ENCODE data around the gene CSNK1D. TPM values are rescaled to one million over a fixed set of nuclear protein-coding genes. Genes with fewer than 3 reads are reported as not detected.

CSNK1D gene
- polyA plus RNA-seq, 1 donor from 2014 or later: 29.9 TPM

DNA sequence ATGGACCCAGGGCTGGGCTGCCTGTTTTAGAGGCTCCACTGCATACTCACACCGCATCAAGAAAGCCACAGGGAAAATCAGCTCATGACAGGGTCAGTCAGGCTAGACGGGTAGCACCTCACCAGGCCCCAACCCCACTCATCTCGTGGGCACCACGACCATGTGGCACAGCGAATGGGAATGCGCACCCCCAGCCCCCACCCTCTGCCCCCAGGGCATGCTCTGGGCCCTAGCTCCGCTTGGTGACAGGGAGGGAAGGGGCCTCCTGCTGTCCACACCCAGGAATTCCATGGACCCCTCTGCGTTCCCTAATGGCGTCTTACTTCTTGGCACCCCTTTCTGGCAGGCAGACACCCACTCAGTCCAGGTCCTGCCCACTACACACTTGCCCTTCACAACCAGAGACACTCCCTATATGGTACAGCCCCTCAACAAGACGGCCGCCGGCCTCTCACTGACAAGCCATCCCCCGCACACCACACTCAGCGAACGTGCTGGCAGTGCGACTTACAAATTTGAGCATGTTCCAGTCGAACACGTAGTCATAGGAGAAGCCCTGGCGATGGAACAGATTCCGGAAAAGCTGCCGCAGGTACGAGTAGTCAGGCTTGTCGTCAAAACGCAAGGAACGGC is 22.5 kb downstream of the CSNK1D start:
- Histone ChIP-seq H3K79me2 (replicated peaks; ENCODE audit: insufficient read depth, low read length) (peaks cover 11% of the 10 kb centered on the region), H3K36me3 (ENCODE audit: insufficient read depth, low read length) (no peaks in the 10 kb centered on the region), H3K9ac (ENCODE audit: low read length) (no peak overlapping the region), H2AFZ (ENCODE audit: low read depth, low read length) (no peak overlapping the region), H3K27me3 (ENCODE audit: insufficient read depth, low read depth, low read length) (no peaks in the 10 kb centered on the region), H3K27ac (ENCODE audit: low read length) (no peak overlapping the region), H3K9me2 (ENCODE audit: insufficient read depth, low read length) (no peaks in the 10 kb centered on the region), H3K4me2 (ENCODE audit: low read length) (no peak overlapping the region), H4K20me1 (ENCODE audit: insufficient read depth) (peaks cover 13% of the 10 kb centered on the region), H3K9me3 (ENCODE audit: low read length) (no peaks in the 10 kb centered on the region), H3F3A (ENCODE audit: insufficient read depth, low read length, poor library complexity, severe bottlenecking) (no peaks in the 10 kb centered on the region), H3K4me3 (ENCODE audit: low read length) (no peak overlapping the region)
- no peak for TF ChIP-seq MXI1 (conservative IDR thresholded peaks at IDR 0.05; ENCODE audit: poor library complexity, severe bottlenecking)
- no peak for TF ChIP-seq EZH2 (IDR thresholded peaks at IDR 0.05; ENCODE audit: borderline replicate concordance, insufficient read depth, low read length, poor library complexity, severe bottlenecking)
- no peak for TF ChIP-seq CTCF (IDR thresholded peaks at IDR 0.05; ENCODE audit: poor library complexity, severe bottlenecking)
- TF ChIP-seq, protein P1, sequence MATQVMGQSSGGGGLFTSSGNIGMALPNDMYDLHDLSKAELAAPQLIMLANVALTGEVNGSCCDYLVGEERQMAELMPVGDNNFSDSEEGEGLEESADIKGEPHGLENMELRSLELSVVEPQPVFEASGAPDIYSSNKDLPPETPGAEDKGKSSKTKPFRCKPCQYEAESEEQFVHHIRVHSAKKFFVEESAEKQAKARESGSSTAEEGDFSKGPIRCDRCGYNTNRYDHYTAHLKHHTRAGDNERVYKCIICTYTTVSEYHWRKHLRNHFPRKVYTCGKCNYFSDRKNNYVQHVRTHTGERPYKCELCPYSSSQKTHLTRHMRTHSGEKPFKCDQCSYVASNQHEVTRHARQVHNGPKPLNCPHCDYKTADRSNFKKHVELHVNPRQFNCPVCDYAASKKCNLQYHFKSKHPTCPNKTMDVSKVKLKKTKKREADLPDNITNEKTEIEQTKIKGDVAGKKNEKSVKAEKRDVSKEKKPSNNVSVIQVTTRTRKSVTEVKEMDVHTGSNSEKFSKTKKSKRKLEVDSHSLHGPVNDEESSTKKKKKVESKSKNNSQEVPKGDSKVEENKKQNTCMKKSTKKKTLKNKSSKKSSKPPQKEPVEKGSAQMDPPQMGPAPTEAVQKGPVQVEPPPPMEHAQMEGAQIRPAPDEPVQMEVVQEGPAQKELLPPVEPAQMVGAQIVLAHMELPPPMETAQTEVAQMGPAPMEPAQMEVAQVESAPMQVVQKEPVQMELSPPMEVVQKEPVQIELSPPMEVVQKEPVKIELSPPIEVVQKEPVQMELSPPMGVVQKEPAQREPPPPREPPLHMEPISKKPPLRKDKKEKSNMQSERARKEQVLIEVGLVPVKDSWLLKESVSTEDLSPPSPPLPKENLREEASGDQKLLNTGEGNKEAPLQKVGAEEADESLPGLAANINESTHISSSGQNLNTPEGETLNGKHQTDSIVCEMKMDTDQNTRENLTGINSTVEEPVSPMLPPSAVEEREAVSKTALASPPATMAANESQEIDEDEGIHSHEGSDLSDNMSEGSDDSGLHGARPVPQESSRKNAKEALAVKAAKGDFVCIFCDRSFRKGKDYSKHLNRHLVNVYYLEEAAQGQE (IDR thresholded peaks at IDR 0.05; ENCODE audit: borderline replicate concordance): no peak
- TF ChIP-seq POLR2AphosphoS5 (IDR thresholded peaks at IDR 0.05): no peak
- no peak for TF ChIP-seq EP300 (conservative IDR thresholded peaks at IDR 0.05; ENCODE audit: poor library complexity, severe bottlenecking)
- TF ChIP-seq RAD21 (conservative IDR thresholded peaks at IDR 0.05): no peak
- TF ChIP-seq SMC3 (conservative IDR thresholded peaks at IDR 0.05; ENCODE audit: poor library complexity): no peak
- no peak for TF ChIP-seq TAF1 (IDR thresholded peaks at IDR 0.05; ENCODE audit: low read depth)

GRCh38 chr17:82249896-82250581 is 23.5 kb downstream of the CSNK1D start:
- Histone ChIP-seq H3K9me3 (ENCODE audit: low read length) (no peaks in the 10 kb centered on the region), H3K36me3 (ENCODE audit: insufficient read depth, low read length) (no peaks in the 10 kb centered on the region), H4K20me1 (ENCODE audit: insufficient read depth) (peaks cover 13% of the 10 kb centered on the region), H3K4me2 (ENCODE audit: low read length) (no peak overlapping the region), H3K79me2 (replicated peaks; ENCODE audit: insufficient read depth, low read length) (peaks cover 9% of the 10 kb centered on the region), H3K9me2 (ENCODE audit: insufficient read depth, low read length) (no peaks in the 10 kb centered on the region), H3K27me3 (ENCODE audit: insufficient read depth, low read depth, low read length) (no peaks in the 10 kb centered on the region), H2AFZ (ENCODE audit: low read depth, low read length) (no peak overlapping the region), H3K4me3 (ENCODE audit: low read length) (no peak overlapping the region), H3F3A (ENCODE audit: insufficient read depth, low read length, poor library complexity, severe bottlenecking) (no peaks in the 10 kb centered on the region), H3K9ac (ENCODE audit: low read length) (no peak overlapping the region), H3K27ac (ENCODE audit: low read length) (no peak overlapping the region)
- TF ChIP-seq SMC3 (conservative IDR thresholded peaks at IDR 0.05; ENCODE audit: poor library complexity) (no peak), EP300 (conservative IDR thresholded peaks at IDR 0.05; ENCODE audit: poor library complexity, severe bottlenecking) (no peak), EZH2 (IDR thresholded peaks at IDR 0.05; ENCODE audit: borderline replicate concordance, insufficient read depth, low read length, poor library complexity, severe bottlenecking) (no peak), MXI1 (conservative IDR thresholded peaks at IDR 0.05; ENCODE audit: poor library complexity, severe bottlenecking) (no peak), CTCF (IDR thresholded peaks at IDR 0.05; ENCODE audit: poor library complexity, severe bottlenecking) (no peak), TAF1 (IDR thresholded peaks at IDR 0.05; ENCODE audit: low read depth) (no peak), RAD21 (conservative IDR thresholded peaks at IDR 0.05) (no peak), POLR2AphosphoS5 (IDR thresholded peaks at IDR 0.05) (no peak)
- TF ChIP-seq, protein P1 (IDR thresholded peaks at IDR 0.05; ENCODE audit: borderline replicate concordance): no peak

Measured in neural cell (in vitro differentiated cells).